Transverse colon (tissue), 4 donors: ENCODE results near the gene FBXL17. TPM values are rescaled to one million over a fixed set of nuclear protein-coding genes. Genes with fewer than 3 reads are reported as not detected.

ENCODE experiments used
- DNase-seq: peaks from one replicate; pipeline ENCODE4 v3.0.0-alpha.2; 2019
- H3K27ac ChIP-seq, 4 donors: fragments of 200-600 bp; sonication (generic); 2 replicates each; pipeline ENCODE4 v1.5.1; 2016 to 2018; ENCODE audit warnings: inconsistent platforms in 4 of 4
- H3K27me3 ChIP-seq: fragments of 200-600 bp; sonication (generic); 2 replicates; pipeline ENCODE4 v1.5.1; 2017; ENCODE audit warnings: inconsistent platforms
- H3K36me3 ChIP-seq, 4 donors: fragments of 200-600 bp; sonication (generic); 2 replicates each; pipeline ENCODE4 v1.5.1; 2017 to 2019; ENCODE audit warnings: inconsistent platforms in 4 of 4
- H3K4me1 ChIP-seq, 4 donors: fragments of 200-600 bp; sonication (generic); 2 replicates each; pipeline ENCODE4 v1.5.1; 2017 to 2020; ENCODE audit warnings: inconsistent platforms in 4 of 4
- H3K4me3 ChIP-seq, 4 donors: fragments of 200-600 bp; sonication (generic); 1 replicate in 1 of 4; 2 replicates in 3 of 4; pipeline versions ENCODE4 v1.5.1 to v1.6.1; 2017 to 2019; ENCODE audit warnings: inconsistent platforms in 4 of 4
- H3K9me3 ChIP-seq, 2 donors: fragments of 200-600 bp; sonication (generic); 2 replicates each; pipeline ENCODE4 v1.5.1; 2017 to 2019; ENCODE audit warnings: inconsistent platforms in 2 of 2
- EP300 ChIP-seq: sonication (generic); formaldehyde crosslinking; IDR thresholded peaks from one replicate; pipeline ENCODE4 v1.6.1; 2017; ENCODE audit warnings: antibody characterized with exemption, low read depth
- POLR2A ChIP-seq: fragments of 450-650 bp; IDR thresholded peaks from one replicate; pipeline ENCODE4 v1.6.1; 2016; ENCODE audit warnings: antibody characterized with exemption, mild to moderate bottlenecking, moderate library complexity
- POLR2AphosphoS5 ChIP-seq, 3 donors: sonication (generic); formaldehyde crosslinking; IDR thresholded peaks; one replicate each; pipeline ENCODE4 v1.6.1; 2016; ENCODE audit warnings: antibody characterized with exemption in 3 of 3
- WGBS, 2 donors: methylation state at CpG; one replicate each; pipeline ENCODE4 v1.1.5; 2018; ENCODE audit warnings: low coverage in 1 of 2; 5-methylcytosine and 5-hydroxymethylcytosine counted together
- in situ Hi-C, 4 donors: fragments of 200-750 bp; cut with MboI; loops; one replicate each; pipeline versions ENCODE4 v1.15.0 to v1.15.1; 2017; ENCODE audit warnings: low sequenced_read_pairs in 3 of 4, low pct_ligation_motif_present in 1 of 4, low pct_unique_long_range_greater_than_20kb in 1 of 4
- intact Hi-C: fragments of 100-400 bp; cut with DNase I; formaldehyde crosslinking; loops from one replicate; pipeline ENCODE4 v1.15.1; 2023; ENCODE audit warnings: low total_unique reads
- total RNA-seq, 4 donors: library from RNA; depleted of rRNA; stranded (reverse); fragments of >200 nt; gene quantifications; one replicate each; pipeline ENCODE4 v1.1.0, GENCODE V29; 2016
- TF ChIP-seq, protein P1 (sequence below), 5 experiments: fragments of 200-600 bp in 3 of 5; fragments of 450-650 bp in 2 of 5; sonication (generic) in 3 of 5; IDR thresholded peaks; 1 replicate in 2 of 5; 2 replicates in 3 of 5; pipeline ENCODE4 v1.5.1; 2016 to 2017; ENCODE audit warnings: antibody characterized with exemption in 5 of 5, inconsistent platforms in 3 of 5, mild to moderate bottlenecking in 2 of 5, moderate library complexity in 1 of 5

The FBXL17 gene
- total RNA-seq, 4 donors from 2014 or later = 17.7 to 99.5 (median 24.6) TPM

DNA sequence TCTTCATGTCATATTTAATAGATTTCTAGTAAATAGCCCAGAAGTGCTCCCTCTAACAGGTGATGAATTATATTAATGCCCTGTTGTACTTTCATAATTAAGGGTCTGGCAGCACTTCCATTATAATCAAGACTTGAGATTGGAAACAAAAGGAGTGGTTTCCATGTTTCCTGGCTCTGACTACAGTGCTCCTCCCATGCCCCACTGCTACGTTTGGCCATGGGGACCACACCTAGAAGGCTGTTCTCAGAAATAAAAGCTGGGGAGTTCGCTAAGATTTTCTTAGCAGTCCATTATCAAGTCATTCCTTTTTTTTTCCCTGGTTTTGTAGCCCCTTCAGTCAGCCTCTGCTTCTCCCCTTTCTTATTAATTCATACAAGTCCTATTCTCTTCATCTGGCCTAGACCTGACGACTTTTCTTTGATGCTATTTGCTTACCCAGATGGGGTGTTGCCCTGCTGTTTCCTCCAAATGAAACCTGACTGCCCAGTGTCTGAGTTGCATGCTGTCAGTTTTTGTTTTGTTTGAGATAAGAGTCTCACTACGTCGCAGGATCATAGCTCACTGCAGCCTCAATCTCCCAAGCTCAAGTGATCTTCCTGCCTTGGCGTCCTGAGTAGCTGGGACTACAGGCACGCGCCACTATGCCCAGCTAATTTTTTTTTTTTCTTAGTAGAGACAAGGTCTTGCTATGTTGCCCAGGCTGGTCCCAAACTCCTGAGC is 399.0 kb downstream of the FBXL17 start:
- Histone ChIP-seq H3K27ac (no peak overlapping the region), H3K9me3 (no peaks in the 10 kb centered on the region), H3K4me1 (no peaks in the 10 kb centered on the region), H3K4me3 (no peak overlapping the region), H3K36me3 (no peaks in the 10 kb centered on the region), H3K27me3 (no peaks in the 10 kb centered on the region)
- no peak for DNase-seq
- in situ Hi-C loops (no loop called here), intact Hi-C loops (no loop called here)
- WGBS, 2 donors = 89 to 98% methylated on average over 6 to 8 of the region's 8 CpGs
- TF ChIP-seq POLR2A (no peak), EP300 (no peak), POLR2AphosphoS5 (IDR thresholded peaks at IDR 0.05) (no peak)
- TF ChIP-seq, protein P1, sequence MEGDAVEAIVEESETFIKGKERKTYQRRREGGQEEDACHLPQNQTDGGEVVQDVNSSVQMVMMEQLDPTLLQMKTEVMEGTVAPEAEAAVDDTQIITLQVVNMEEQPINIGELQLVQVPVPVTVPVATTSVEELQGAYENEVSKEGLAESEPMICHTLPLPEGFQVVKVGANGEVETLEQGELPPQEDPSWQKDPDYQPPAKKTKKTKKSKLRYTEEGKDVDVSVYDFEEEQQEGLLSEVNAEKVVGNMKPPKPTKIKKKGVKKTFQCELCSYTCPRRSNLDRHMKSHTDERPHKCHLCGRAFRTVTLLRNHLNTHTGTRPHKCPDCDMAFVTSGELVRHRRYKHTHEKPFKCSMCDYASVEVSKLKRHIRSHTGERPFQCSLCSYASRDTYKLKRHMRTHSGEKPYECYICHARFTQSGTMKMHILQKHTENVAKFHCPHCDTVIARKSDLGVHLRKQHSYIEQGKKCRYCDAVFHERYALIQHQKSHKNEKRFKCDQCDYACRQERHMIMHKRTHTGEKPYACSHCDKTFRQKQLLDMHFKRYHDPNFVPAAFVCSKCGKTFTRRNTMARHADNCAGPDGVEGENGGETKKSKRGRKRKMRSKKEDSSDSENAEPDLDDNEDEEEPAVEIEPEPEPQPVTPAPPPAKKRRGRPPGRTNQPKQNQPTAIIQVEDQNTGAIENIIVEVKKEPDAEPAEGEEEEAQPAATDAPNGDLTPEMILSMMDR (IDR thresholded peaks at IDR 0.05) = no peak

DNA sequence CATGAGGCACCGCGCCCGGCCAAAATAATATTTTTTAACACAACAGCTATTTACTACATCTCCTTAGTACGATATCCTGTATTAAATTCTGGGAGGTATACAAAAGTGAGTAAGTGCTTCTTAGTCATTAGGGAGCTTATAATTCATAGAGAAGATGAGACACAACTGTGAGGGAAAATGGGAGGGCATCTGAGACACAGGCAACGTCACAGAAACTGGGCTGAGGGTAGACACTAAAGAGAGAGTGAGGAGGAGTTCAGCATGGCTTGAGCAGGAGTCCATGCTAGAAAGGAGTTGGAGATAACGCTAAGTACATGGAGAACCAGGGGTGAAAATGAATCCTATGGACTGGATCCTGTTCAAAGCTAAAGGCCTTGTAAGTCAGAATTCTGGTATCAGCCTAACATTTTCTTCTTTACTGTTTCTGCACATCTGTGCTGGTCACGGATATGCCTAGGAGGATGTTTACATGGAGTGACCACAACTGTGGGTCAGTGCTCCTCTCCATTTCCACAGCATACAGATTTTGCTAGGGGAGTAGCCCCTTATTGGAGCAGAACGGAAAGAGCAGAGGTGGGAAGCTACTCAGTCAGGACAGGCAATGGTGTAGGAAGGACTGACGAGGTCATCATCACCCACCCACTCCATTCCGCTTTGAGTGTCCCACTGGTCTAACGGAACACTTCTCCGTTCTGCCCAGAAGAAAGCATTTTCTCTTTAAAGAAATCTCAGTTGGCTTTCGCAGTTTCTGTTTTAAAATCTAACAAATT is 400.8 kb downstream of the FBXL17 start:
- Histone ChIP-seq H3K27me3 (no peaks in the 10 kb centered on the region), H3K27ac (no peak overlapping the region), H3K4me1 (no peaks in the 10 kb centered on the region), H3K36me3 (no peaks in the 10 kb centered on the region), H3K4me3 (no peak overlapping the region), H3K9me3 (no peaks in the 10 kb centered on the region)
- TF ChIP-seq POLR2AphosphoS5 (IDR thresholded peaks at IDR 0.05) = no peak
- TF ChIP-seq, protein P1 (IDR thresholded peaks at IDR 0.05) = no peak
- TF ChIP-seq EP300 = no peak
- 93 to 95% methylated on average over 13 of the region's 13 CpGs for WGBS, 2 donors
- in situ Hi-C loops (no loop called here), intact Hi-C loops (no loop called here)
- no peak for DNase-seq

DNA sequence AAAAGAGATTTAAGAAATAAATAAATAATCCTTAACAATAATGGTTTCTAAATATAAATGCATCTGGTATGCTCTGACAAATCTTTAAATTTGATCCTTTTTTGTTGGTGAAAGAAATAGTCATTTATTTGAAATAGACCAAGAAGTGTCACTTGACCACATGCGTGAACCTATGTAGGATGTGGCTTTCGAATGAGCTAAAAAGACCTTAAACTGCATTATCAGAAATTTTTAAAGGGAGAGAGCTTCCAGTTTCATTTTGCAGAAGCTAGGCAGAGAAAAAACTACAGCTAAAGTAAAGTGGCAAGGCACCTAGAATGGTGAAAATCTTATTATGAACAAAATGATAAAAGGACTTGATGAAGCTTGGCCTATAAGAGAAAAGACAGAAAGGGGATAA is 402.0 kb downstream of the FBXL17 start:
- intact Hi-C loops = no loop called here
- Histone ChIP-seq H3K36me3 (no peaks in the 10 kb centered on the region), H3K27ac (no peak overlapping the region), H3K4me1 (no peaks in the 10 kb centered on the region), H3K9me3 (no peaks in the 10 kb centered on the region), H3K4me3 (no peak overlapping the region), H3K27me3 (no peaks in the 10 kb centered on the region)
- TF ChIP-seq EP300 = no peak
- TF ChIP-seq POLR2A = no peak
- 57 to 67% methylated on average over 2 of the region's 2 CpGs for WGBS, 2 donors
- in situ Hi-C loops = no loop called here
- no peak for DNase-seq

DNA sequence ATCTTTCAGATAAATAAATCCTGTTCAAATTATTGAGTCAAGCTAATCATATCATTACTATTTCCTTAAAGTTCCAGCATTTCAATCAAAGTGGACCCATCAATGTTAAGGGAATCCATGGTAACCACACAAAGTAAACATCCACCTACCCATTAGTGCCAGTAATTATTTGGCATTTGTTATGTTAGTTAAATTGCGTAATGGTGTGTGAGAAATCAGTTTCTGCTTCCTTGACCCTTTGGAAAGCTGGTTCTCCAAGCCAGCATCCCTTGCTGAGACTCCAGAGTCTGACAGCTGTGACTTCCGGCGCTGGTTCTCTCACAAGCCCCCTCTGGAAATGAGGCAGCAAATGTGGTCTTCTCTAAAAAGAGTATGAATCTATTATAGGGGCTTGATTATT is 402.6 kb downstream of the FBXL17 start:
- intact Hi-C loops = no loop called here
- WGBS, 2 donors = 80 to 87% methylated on average over 1 to 3 of the region's 3 CpGs
- no peak overlapping the region for H3K27ac ChIP-seq
- no peak overlapping the region for H3K4me3 ChIP-seq
- no peaks in the 10 kb centered on the region for H3K36me3 ChIP-seq
- in situ Hi-C loops = no loop called here
- H3K9me3 ChIP-seq = no peaks in the 10 kb centered on the region
- H3K27me3 ChIP-seq = no peaks in the 10 kb centered on the region
- no peaks in the 10 kb centered on the region for H3K4me1 ChIP-seq
- DNase-seq = no peak
- TF ChIP-seq EP300 (no peak), POLR2A (no peak), POLR2AphosphoS5 (IDR thresholded peaks at IDR 0.05) (no peak)
- TF ChIP-seq, protein P1 (IDR thresholded peaks at IDR 0.05) = no peak
